ENCODE data around the gene FAIM2.

FAIM2 gene

DNA sequence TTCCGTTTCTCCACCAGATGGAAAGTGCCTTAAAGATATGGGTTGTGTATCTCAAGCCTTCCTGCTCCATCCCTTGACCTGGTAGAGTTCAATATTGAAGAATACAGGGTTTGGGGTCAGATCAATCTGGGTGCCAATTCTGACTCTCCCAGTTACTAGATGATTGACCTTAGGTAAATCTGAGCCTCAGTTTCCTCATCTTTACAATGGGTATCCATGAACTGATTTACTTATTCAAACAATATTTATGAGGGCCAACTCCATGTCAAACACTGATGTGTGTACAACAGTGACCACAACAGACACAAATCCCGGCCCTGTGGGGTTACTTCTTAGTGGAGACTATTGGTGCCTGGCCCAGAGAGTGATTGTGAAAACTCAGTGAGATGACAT is 7.5 kb upstream of the FAIM2 start:
- ATAC-seq: no peak
- no peaks in the 10 kb centered on the region for H3K9me3 Mint-ChIP-seq
- no peak overlapping the region for H3K4me3 Mint-ChIP-seq
- no peak overlapping the region for H3K27ac Mint-ChIP-seq
- no peaks in the 10 kb centered on the region for H3K4me1 Mint-ChIP-seq
- H3K36me3 Mint-ChIP-seq: no peaks in the 10 kb centered on the region
- H3K27me3 Mint-ChIP-seq: peaks cover 72% of the 10 kb centered on the region

DNA sequence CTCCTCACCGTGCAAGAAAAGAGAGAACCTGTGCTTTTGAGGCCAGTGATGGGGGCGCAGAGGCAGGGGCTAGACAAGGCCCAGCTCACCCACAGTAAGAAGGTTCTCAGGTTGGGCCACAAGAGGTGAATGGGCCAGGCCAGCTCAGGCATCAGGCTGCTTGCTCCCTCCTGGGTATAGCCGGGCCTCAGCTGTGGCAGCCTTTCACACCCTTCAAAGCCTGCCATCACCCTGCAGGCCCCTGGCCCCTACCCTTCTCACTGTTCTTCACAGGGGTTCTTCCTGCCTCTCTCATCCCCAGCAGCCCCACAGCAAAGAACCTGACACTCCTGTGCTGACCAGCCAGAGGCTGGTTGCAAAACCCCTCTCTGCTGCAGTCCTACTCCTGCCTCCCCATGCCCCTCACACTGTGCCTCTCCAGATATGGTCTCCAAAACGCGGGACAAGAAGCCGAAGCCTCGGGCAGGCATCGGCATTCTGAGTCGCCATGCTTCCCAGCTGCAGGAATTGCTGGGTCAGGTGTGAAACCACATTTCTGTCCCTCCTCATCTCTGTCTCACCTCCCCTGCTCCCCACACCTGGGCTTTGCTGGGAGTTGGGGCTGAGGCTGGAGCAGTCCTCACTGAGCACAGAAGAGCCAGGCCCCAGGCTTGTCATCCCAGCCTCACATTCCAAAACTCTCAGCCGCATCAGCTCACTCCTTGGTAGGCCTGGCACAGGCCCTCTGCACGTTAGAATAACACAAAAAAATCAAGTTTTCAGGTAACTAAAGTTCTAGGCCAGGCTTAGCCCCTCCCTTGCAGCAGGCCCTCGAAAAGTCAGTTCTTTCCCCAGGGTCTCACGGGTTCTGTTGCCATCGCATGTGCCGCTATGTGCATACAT is 6.9 kb upstream of the FAIM2 start:
- Mint-ChIP-seq H3K36me3 (no peaks in the 10 kb centered on the region), H3K4me3 (no peak overlapping the region), H3K9me3 (no peaks in the 10 kb centered on the region), H3K4me1 (no peaks in the 10 kb centered on the region), H3K27ac (no peak overlapping the region), H3K27me3 (peaks cover 72% of the 10 kb centered on the region)
- no peak for ATAC-seq

DNA sequence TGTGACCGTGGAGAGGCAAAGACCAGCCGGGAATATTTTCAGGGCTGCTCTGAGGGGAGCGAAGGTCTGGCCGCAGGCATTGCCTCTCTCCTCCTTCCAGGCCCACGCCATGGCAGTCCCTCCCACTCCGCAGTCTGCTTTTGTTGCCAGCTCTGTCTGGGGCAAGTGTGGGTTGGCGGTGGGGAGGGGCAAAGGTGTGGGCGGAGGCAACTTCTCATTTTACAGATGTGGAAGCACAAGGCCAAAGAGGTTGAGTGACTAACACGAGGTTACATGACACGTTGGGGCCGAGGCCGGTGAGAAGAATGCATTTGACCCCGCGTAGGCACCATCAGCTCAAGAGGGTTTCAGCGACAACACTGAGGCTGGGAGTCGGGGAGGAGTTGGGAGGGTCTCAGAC is 6.1 kb upstream of the FAIM2 start:
- no peaks in the 10 kb centered on the region for H3K36me3 Mint-ChIP-seq
- peaks cover 78% of the 10 kb centered on the region for H3K27me3 Mint-ChIP-seq
- no peak overlapping the region for H3K4me3 Mint-ChIP-seq
- H3K4me1 Mint-ChIP-seq: peaks cover under 1% of the 10 kb centered on the region
- H3K9me3 Mint-ChIP-seq: no peaks in the 10 kb centered on the region
- no peak for ATAC-seq
- H3K27ac Mint-ChIP-seq: no peak overlapping the region

GRCh38 chr12:49909356-49909755 is 5.7 kb upstream of the FAIM2 start:
- no peak for ATAC-seq
- peaks cover 78% of the 10 kb centered on the region for H3K27me3 Mint-ChIP-seq
- H3K9me3 Mint-ChIP-seq: no peaks in the 10 kb centered on the region
- peaks cover 5% of the 10 kb centered on the region for H3K4me1 Mint-ChIP-seq
- H3K4me3 Mint-ChIP-seq: no peak overlapping the region
- no peaks in the 10 kb centered on the region for H3K36me3 Mint-ChIP-seq
- no peak overlapping the region for H3K27ac Mint-ChIP-seq

DNA sequence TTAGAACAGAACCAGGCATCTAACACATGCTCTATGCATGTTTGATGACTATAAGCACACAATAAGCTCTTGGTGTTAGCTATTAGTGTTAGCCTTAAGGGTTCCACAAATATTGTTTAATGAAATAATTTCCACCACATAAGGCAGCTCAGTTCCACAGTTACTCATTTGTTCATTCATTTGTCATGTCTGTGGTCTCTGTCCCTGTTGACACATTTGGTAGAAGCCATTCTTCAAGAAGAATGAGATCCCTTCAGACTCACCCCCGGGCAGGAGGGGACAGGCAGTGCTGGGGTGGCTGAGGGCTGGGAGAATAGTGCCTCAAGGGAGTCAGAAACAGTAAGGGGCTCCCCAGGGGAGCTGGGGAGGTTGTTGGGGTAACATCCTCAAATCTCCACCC is 3.7 kb upstream of the FAIM2 start:
- H3K9me3 Mint-ChIP-seq: no peaks in the 10 kb centered on the region

DNA sequence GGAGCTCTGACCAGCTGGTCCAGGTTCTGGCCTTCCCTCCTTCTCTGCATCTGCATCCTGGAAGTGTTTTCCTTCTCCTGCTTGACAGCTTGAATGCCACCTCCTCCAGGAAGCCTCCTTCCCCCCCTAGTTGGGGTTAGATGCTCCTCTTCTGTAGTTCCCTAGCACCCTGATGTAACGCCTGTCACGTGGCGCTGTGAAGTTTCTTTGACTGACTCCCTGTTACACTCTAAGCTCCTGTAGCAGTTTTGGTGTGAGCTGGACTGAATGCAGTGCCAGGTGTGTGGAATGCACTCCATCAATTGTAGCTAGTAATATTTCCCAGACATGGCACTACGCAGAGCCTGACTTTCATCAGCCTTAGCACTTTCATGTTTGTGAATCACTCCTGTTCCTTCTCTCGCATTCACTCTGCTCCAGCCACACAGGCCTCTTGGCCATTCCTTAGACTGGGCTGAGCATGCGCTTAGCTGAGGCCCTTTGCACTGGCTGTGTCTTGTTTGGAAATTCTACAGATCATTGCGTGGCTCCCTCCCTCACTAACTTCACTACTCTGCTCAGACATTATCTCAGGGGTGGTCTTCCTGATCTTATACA is 2.1 kb upstream of the FAIM2 start:
- Mint-ChIP-seq H3K36me3 (no peaks in the 10 kb centered on the region), H3K27ac (no peak overlapping the region), H3K4me1 (peaks cover 10% of the 10 kb centered on the region), H3K4me3 (no peak overlapping the region), H3K27me3 (peaks cover 63% of the 10 kb centered on the region), H3K9me3 (no peaks in the 10 kb centered on the region)
- no peak for ATAC-seq

More for the DNA sequence above, 3.7 kb upstream of the FAIM2 start:
- peaks cover 64% of the 10 kb centered on the region for H3K27me3 Mint-ChIP-seq
- H3K4me1 Mint-ChIP-seq: peaks cover 10% of the 10 kb centered on the region
- no peak overlapping the region for H3K4me3 Mint-ChIP-seq
- H3K36me3 Mint-ChIP-seq: no peaks in the 10 kb centered on the region
- H3K27ac Mint-ChIP-seq: no peak overlapping the region
- no peak for ATAC-seq

DNA sequence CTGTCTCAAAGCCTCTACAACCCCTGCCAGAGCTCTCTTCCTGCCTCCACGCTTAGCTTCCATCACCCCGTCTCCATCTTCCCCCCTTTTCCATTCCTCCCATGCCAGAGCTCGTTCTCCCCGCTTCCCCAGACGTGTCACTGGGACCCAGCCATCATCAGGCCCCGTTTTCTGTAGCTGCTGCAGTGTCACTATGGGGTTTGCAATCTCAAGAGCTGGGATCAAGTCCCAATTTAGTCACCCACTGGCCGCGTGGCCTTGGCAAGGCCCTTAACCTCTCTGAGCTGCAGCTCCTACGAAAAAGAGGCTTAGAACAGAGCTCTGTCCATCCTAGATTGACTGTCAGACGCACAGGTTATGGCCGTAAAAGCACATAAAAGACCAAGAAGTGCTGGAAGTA is 901 bp upstream of the FAIM2 start:
- no peak for ATAC-seq
- Mint-ChIP-seq H3K4me3 (peak overlapping the region; percentile 66), H3K36me3 (no peaks in the 10 kb centered on the region), H3K27me3 (peaks cover 70% of the 10 kb centered on the region), H3K27ac (no peak overlapping the region), H3K9me3 (no peaks in the 10 kb centered on the region), H3K4me1 (peaks cover 10% of the 10 kb centered on the region)

- H3K4me3 Mint-ChIP-seq: peak overlapping the region; percentile 14
- no peak overlapping the region for H3K27ac Mint-ChIP-seq
- H3K9me3 Mint-ChIP-seq: no peaks in the 10 kb centered on the region
- H3K36me3 Mint-ChIP-seq: no peaks in the 10 kb centered on the region
- H3K4me1 Mint-ChIP-seq: peaks cover 10% of the 10 kb centered on the region
- no peak for ATAC-seq
- H3K27me3 Mint-ChIP-seq: peaks cover 71% of the 10 kb centered on the region
Measured at GRCh38 chr12:49903351-49903699, 375 bp downstream of the FAIM2 start.

DNA sequence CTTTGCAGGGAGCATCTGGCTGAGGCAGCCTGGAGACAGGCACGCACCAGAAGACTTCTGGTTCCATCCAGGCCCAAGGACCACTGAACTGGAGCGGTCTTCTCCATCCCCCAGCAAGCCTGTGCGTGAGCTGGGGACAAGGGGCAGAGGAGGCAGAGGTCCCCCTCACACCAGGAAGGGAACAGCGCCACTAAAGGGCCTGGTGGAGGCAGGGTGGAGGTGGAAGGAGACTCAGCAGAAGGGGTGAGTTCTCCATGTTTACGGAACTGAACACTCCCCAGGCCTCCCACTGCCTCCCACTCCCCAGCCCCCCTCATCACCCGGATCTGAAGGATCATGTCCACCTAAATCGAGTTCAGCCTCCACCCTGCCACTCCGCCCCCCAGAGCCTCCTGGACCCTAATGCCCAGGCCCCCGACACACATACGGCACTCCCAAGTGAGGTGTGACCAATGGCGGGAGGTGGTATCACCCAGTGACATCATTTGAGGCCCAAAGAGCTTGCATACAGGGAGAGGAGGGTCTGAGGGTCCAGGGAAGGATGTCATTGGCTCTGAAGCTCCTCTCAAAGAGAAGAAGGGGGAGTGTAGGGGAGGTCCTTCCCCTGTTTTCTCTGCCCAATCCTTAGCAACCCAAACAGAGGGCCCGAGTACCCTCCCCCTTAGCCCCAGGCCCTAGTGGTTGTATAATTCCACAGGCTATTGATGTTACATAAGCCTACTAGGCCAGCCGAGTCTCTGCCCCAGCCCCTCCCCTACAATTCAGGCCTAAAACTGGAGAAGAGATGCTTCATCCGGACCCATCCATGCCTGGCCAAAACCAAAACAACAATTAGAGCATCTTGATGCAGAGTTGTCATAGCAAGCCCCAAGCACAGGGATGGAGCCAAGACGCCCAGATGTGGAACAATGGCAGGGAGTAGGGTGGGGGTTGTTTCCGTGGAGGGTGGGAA is 1.0 kb downstream of the FAIM2 start:
- no peaks in the 10 kb centered on the region for H3K36me3 Mint-ChIP-seq
- peaks cover 76% of the 10 kb centered on the region for H3K27me3 Mint-ChIP-seq
- H3K4me3 Mint-ChIP-seq: no peak overlapping the region
- no peaks in the 10 kb centered on the region for H3K9me3 Mint-ChIP-seq
- H3K4me1 Mint-ChIP-seq: peaks cover 10% of the 10 kb centered on the region
- no peak overlapping the region for H3K27ac Mint-ChIP-seq
- ATAC-seq: no peak

DNA sequence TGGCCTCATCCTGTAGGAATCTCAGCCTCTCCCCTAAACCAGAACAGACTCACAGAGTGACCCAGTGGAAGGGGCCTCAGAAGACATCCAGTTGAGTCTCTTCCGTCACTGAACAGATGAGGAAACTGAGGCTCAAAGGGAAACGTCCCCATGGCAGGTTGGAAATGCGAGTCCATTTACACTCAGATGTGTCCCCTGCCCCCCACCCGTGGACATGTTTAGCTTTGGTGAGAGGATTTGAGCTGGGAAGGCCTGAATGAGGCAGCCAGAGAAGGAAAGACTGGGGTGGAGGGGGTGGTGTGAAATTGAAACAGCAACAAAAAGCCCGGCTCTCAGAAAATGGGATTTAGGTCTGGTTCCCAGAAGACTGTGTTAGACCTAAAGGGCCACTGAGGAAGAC is 1.7 kb downstream of the FAIM2 start:
- H3K36me3 Mint-ChIP-seq: no peaks in the 10 kb centered on the region
- H3K4me3 Mint-ChIP-seq: no peak overlapping the region
- peaks cover 10% of the 10 kb centered on the region for H3K4me1 Mint-ChIP-seq
- no peak overlapping the region for H3K27ac Mint-ChIP-seq
- no peak for ATAC-seq
- no peaks in the 10 kb centered on the region for H3K9me3 Mint-ChIP-seq
- peaks cover 74% of the 10 kb centered on the region for H3K27me3 Mint-ChIP-seq

GRCh38 chr12:49901026-49901425 is 2.7 kb downstream of the FAIM2 start:
- Mint-ChIP-seq H3K27me3 (peaks cover 70% of the 10 kb centered on the region), H3K4me1 (peaks cover 10% of the 10 kb centered on the region), H3K36me3 (no peaks in the 10 kb centered on the region), H3K9me3 (no peaks in the 10 kb centered on the region), H3K4me3 (no peak overlapping the region), H3K27ac (no peak overlapping the region)
- ATAC-seq: no peak

DNA sequence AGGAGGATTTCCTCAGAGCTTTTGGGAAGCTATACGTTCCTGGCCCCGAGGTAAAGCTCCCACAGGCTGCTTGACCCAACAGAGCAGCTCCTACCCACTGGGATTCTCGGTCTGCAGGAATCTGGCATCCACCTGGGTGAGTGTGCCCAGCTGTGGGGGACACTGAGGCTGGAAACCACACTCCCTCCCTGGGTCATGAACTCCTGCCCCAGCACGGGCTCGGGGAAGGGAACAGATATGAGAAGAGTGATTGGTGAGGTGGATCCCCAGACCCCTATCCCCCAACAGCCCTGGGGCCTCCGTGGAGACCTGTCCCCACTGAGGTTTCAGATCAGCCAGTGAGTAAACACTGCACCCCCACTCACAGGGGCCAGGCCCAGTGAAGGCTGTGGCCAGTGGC is 3.3 kb downstream of the FAIM2 start:
- H3K36me3 Mint-ChIP-seq: no peaks in the 10 kb centered on the region
- H3K9me3 Mint-ChIP-seq: no peaks in the 10 kb centered on the region
- ATAC-seq: no peak
- H3K4me1 Mint-ChIP-seq: peaks cover 10% of the 10 kb centered on the region
- no peak overlapping the region for H3K27ac Mint-ChIP-seq
- no peak overlapping the region for H3K4me3 Mint-ChIP-seq
- H3K27me3 Mint-ChIP-seq: peaks cover 63% of the 10 kb centered on the region

DNA sequence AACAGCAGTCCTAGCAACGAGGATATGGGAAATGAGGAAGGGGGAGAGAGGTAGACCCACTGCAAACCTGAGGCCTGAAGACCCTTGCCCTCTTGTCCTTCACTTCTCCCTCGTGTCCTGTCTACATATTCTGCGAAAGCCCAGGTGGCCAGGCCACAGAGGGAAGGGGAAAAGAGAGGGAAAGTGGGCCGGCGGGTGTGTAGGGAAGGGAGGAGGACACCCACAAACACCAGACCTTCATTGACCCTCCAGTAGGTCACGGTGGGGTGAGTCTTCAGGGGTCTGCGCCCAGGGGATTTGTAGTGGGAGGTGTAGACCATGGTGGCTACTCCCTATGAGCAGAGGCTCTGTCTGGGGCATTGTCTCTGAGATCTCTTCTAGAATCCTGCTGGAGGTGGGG is 3.8 kb downstream of the FAIM2 start:
- peaks cover 59% of the 10 kb centered on the region for H3K27me3 Mint-ChIP-seq

GRCh38 chr12:49899286-49899843 is 4.3 kb downstream of the FAIM2 start:
- Mint-ChIP-seq H3K4me1 (peaks cover 9% of the 10 kb centered on the region), H3K36me3 (no peaks in the 10 kb centered on the region), H3K9me3 (no peaks in the 10 kb centered on the region), H3K27ac (no peak overlapping the region), H3K27me3 (peaks cover 53% of the 10 kb centered on the region), H3K4me3 (no peak overlapping the region)
- no peak for ATAC-seq

More for the DNA sequence above, 3.8 kb downstream of the FAIM2 start:
- Mint-ChIP-seq H3K27ac (no peak overlapping the region), H3K4me1 (peaks cover 10% of the 10 kb centered on the region), H3K36me3 (no peaks in the 10 kb centered on the region), H3K4me3 (no peak overlapping the region), H3K9me3 (no peaks in the 10 kb centered on the region)
- ATAC-seq: no peak

- Mint-ChIP-seq H3K27ac (no peak overlapping the region), H3K9me3 (no peaks in the 10 kb centered on the region), H3K4me3 (no peak overlapping the region), H3K36me3 (no peaks in the 10 kb centered on the region), H3K4me1 (peaks cover 6% of the 10 kb centered on the region), H3K27me3 (peaks cover 58% of the 10 kb centered on the region)
- no peak for ATAC-seq
Measured at GRCh38 chr12:49897276-49897675, 6.4 kb downstream of the FAIM2 start.
